Immature natural killer cell (primary cell): Measurements from ENCODE around the gene MSRB1. TPM values are rescaled to one million over a fixed set of nuclear protein-coding genes. Genes with fewer than 3 reads are reported as not detected.
"Not testable (repeated sequence)": the region's sequence is repeated elsewhere in the genome, so short reads cannot be mapped to it uniquely, and the experiment has no call there.

Source experiments
- DNase-seq, 3 donors: peaks; one replicate each; pipeline ENCODE4 v3.0.0; 2022; ENCODE audit warnings: mixed read lengths in 1 of 3
- H3K27ac Mint-ChIP-seq, 6 donors: one replicate each; pipeline ENCODE4 v1.8.0; 2020; ENCODE audit warnings: mixed read lengths in 6 of 6, mild to moderate bottlenecking in 5 of 6, inconsistent platforms in 4 of 6, moderate library complexity in 3 of 6
- H3K27me3 Mint-ChIP-seq, 3 donors: one replicate each; pipeline ENCODE4 v1.8.0; 2020 to 2021; ENCODE audit warnings: low read depth in 3 of 3, mild to moderate bottlenecking in 3 of 3, mixed read lengths in 3 of 3, moderate library complexity in 3 of 3, inconsistent platforms in 1 of 3
- H3K36me3 Mint-ChIP-seq, 3 donors: one replicate each; pipeline ENCODE4 v1.8.0; 2020; ENCODE audit warnings: mixed read lengths in 3 of 3, inconsistent platforms in 2 of 3, mild to moderate bottlenecking in 2 of 3
- H3K4me1 Mint-ChIP-seq, 2 donors: one replicate each; pipeline ENCODE4 v1.8.0; 2020; ENCODE audit warnings: inconsistent platforms in 2 of 2, mild to moderate bottlenecking in 2 of 2, mixed read lengths in 2 of 2, moderate library complexity in 1 of 2
- H3K4me3 Mint-ChIP-seq, 5 donors: one replicate each; pipeline ENCODE4 v1.8.0; 2020; ENCODE audit warnings: mild to moderate bottlenecking in 5 of 5, mixed read lengths in 5 of 5, inconsistent platforms in 3 of 5, moderate library complexity in 3 of 5
- H3K9me3 Mint-ChIP-seq, 6 donors: one replicate each; pipeline ENCODE4 v1.8.0; 2020; ENCODE audit warnings: mild to moderate bottlenecking in 6 of 6, mixed read lengths in 6 of 6, inconsistent platforms in 4 of 6, moderate library complexity in 3 of 6
- polyA plus RNA-seq, 3 donors: library from polyadenylated mRNA; unstranded; fragments of 300-500 nt; fragmentation: Illumina TruSeq; gene quantifications; one replicate each; pipeline ENCODE4 v1.2.3, GENCODE V29; 2021

The MSRB1 gene
- polyA plus RNA-seq, 3 donors from 2014 or later: 34.0 to 66.5 (median 47.0) TPM

GRCh38 chr16:1962161-1963153 lies 19.5 kb upstream of the MSRB1 start:
- Mint-ChIP-seq H3K4me3 (peak overlapping the region; percentile 48 to 94 (median 92)), H3K27ac (peak overlapping the region in 5 of 6 donors; percentile 40 to 89 (median 73)), H3K36me3 (peaks cover 8 to 13% (median 11%) of the 10 kb centered on the region in 3 donors), H3K27me3 (peaks cover 13 to 35% (median 16%) of the 10 kb centered on the region in 3 donors), H3K4me1 (peaks cover 37 to 52% of the 10 kb centered on the region in 2 donors)
- not testable (repeated sequence) for H3K9me3 Mint-ChIP-seq, DNase-seq

GRCh38 chr16:1961651-1962067 lies 18.7 kb upstream of the MSRB1 start:
- Mint-ChIP-seq H3K9me3 (no peaks in the 10 kb centered on the region), H3K4me3 (peak overlapping the region in 1 of 5 donors; percentile 10), H3K27ac (peak overlapping the region in 3 of 6 donors; percentile 40 to 69 (median 57)), H3K27me3 (peaks cover 13 to 35% (median 16%) of the 10 kb centered on the region in 3 donors), H3K4me1 (peaks cover 37 to 52% of the 10 kb centered on the region in 2 donors), H3K36me3 (peaks cover 8 to 13% (median 11%) of the 10 kb centered on the region in 3 donors)
- no peak for DNase-seq

- H3K4me3 Mint-ChIP-seq: peak overlapping the region; percentile 79 to 87 (median 85)
- H3K9me3 Mint-ChIP-seq: no peaks in the 10 kb centered on the region
- H3K27me3 Mint-ChIP-seq: peaks cover 13 to 35% (median 16%) of the 10 kb centered on the region in 3 donors
- peaks cover 37 to 51% of the 10 kb centered on the region in 2 donors for H3K4me1 Mint-ChIP-seq
- peak overlapping the region; percentile 40 to 82 (median 73) for H3K27ac Mint-ChIP-seq
- peaks cover 8 to 13% (median 11%) of the 10 kb centered on the region in 3 donors for H3K36me3 Mint-ChIP-seq
- no peak for DNase-seq
Observed at GRCh38 chr16:1960665-1961630, 17.9 kb upstream of the MSRB1 start.

DNA sequence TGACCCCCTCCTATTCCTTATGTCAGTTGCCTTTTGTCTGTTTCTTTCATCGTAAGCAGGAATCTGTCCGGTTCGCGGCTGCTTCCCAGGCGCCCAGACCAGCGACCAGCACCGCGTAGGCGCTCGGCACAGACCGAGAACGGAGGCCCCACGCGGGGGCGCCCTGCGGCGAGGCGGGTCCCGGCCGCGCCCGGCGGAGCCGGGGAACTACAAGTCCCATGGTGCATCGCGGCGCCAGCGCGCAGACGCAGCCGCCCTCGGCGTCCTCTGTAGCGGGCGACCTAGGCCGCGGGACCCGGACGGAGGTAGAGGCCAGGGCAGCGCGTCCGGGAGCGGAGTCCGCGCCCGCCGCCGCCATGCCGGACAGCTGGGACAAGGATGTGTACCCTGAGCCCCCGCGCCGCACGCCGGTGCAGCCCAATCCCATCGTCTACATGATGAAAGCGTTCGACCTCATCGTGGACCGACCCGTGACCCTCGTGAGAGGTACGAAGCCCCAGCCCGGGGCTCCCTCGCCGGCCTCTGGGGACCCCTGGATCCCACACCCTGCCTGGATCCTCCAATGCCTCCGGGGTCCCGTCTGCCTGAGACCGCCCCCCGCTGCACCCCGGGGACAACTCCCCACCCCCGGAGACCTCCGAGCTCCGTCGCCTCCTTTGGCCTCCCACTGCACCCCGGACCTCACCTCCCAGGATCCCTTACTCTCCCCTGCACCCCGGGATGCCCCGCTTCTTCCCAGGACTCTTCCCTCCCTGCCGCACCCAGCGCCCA lies 16.5 kb upstream of the MSRB1 start, which contains the start of gene NDUFB10:
TSS of gene NDUFB10 (plus strand) at position 270 of the 771 bp plus-strand sequence. CDS start at position 357, 87 bp downstream.
- Mint-ChIP-seq H3K9me3 (no peaks in the 10 kb centered on the region), H3K4me1 (peaks cover 25 to 37% of the 10 kb centered on the region in 2 donors), H3K36me3 (peaks cover 8 to 13% (median 11%) of the 10 kb centered on the region in 3 donors), H3K27me3 (peaks cover 8 to 30% (median 11%) of the 10 kb centered on the region in 3 donors), H3K27ac (peak within 1 kb of the TSS; percentile 43 to 82 (median 79)), H3K4me3 (peak within 1 kb of the TSS; percentile 79 to 87 (median 85))
- peak; percentile 86 to 87 (median 87) for DNase-seq

DNA sequence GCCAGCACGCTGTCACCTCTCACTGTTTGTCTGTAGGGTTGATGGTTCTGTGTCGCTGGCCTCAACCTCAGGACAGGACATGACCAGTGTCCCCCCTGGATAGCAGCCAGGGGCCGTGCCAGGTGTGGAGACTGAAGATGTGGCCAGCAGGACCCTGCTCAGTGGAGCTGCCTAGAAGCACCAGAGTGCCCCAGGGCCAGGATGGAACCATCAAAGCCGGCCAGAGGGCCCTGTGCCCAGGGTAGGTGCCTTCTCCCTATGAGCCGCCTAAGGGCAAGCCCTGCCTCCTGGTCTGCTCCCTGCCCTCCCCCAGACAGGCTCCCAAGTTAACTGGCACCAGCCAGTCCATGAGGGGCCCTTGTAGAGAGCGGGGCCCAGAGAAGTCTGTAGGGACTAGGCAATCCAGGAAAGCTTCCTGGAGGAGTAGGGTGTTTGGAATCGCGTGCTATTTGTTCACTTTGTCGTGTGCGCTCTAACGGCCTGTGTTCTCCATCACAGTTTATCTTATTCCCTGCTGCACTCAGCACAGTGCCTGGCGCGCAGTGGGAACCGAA lies 15.8 kb upstream of the MSRB1 start:
- peaks cover 8 to 12% (median 10%) of the 10 kb centered on the region in 3 donors for H3K36me3 Mint-ChIP-seq
- H3K9me3 Mint-ChIP-seq: no peaks in the 10 kb centered on the region
- no peak for DNase-seq

DNA sequence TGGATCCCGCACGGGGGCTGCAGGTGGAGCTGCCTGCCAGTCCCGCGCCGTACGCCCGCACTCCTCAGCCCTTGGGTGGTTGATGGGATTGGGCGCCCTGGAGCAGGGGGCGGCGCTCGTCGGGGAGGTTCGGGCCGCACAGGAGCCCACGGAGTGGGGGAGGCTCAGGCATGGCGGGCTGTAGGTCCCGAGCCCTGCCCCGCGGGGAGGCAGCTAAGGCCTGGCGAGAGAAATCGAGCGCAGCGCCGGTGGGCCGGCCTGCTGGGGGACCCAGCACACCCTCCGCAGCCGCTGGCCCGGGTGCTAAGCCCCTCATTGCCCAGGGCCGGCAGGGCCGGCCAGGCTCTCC lies 15.1 kb upstream of the MSRB1 start:
- not testable (repeated sequence) for DNase-seq, H3K27ac Mint-ChIP-seq, H3K9me3 Mint-ChIP-seq, H3K36me3 Mint-ChIP-seq, H3K4me3 Mint-ChIP-seq
- peaks cover 17 to 24% of the 10 kb centered on the region in 2 donors for H3K4me1 Mint-ChIP-seq
- H3K27me3 Mint-ChIP-seq: peaks cover 2 to 20% (median 5%) of the 10 kb centered on the region in 3 donors

More for the DNA sequence above, 15.8 kb upstream of the MSRB1 start:
- Mint-ChIP-seq H3K27ac (peak overlapping the region in 1 of 6 donors; percentile 59), H3K4me3 (peak overlapping the region; percentile 79 to 87 (median 85)), H3K27me3 (peaks cover 4 to 26% (median 6%) of the 10 kb centered on the region in 3 donors), H3K4me1 (peaks cover 20 to 31% of the 10 kb centered on the region in 2 donors)

GRCh38 chr16:1957434-1958142 lies 14.6 kb upstream of the MSRB1 start:
- not testable (repeated sequence) for H3K36me3 Mint-ChIP-seq, H3K9me3 Mint-ChIP-seq, H3K27ac Mint-ChIP-seq, H3K4me3 Mint-ChIP-seq, DNase-seq
- Mint-ChIP-seq H3K27me3 (peaks cover 2 to 20% (median 5%) of the 10 kb centered on the region in 3 donors), H3K4me1 (peaks cover 17 to 20% of the 10 kb centered on the region in 2 donors)

- Mint-ChIP-seq H3K27me3 (peaks cover 0 to 2% (median 2%) of the 10 kb centered on the region in 3 donors), H3K27ac (no peak overlapping the region)
Observed at GRCh38 chr16:1953734-1954133, 10.7 kb upstream of the MSRB1 start.

GRCh38 chr16:1950559-1950958 lies 7.6 kb upstream of the MSRB1 start:
- Mint-ChIP-seq H3K4me1 (no peaks in the 10 kb centered on the region), H3K4me3 (no peak overlapping the region), H3K9me3 (no peaks in the 10 kb centered on the region), H3K36me3 (no peaks in the 10 kb centered on the region), H3K27ac (no peak overlapping the region), H3K27me3 (peaks cover 2 to 3% (median 2%) of the 10 kb centered on the region in 3 donors)
- DNase-seq: no peak

More at GRCh38 chr16:1953734-1954133, 10.7 kb upstream of the MSRB1 start:
- Mint-ChIP-seq H3K9me3 (no peaks in the 10 kb centered on the region), H3K4me3 (no peak overlapping the region), H3K4me1 (no peaks in the 10 kb centered on the region), H3K36me3 (no peaks in the 10 kb centered on the region)
- DNase-seq: no peak

GRCh38 chr16:1950047-1950446 lies 7.0 kb upstream of the MSRB1 start:
- Mint-ChIP-seq H3K4me3 (no peak overlapping the region), H3K27ac (no peak overlapping the region), H3K36me3 (no peaks in the 10 kb centered on the region), H3K4me1 (no peaks in the 10 kb centered on the region), H3K27me3 (peaks cover 2 to 3% (median 2%) of the 10 kb centered on the region in 3 donors), H3K9me3 (no peaks in the 10 kb centered on the region)
- no peak for DNase-seq

DNA sequence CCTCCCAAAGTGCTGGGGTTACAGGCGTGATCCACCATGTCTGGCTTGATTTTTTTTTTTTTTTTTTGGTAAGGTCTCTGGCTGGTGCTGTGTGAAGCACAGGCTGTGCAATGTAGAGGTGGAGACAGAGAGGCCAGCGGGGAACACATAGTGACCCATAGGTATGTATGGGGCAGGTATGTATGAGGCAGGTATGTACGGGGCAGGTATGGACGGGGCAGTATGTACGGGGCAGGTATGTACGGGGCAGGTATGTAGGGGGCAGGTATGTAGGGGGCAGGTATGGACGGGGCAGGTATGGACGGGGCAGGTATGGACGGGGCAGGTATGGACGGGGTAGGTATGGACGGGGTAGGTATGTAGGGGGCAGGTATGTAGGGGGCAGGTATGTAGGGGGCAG lies 6.5 kb upstream of the MSRB1 start:
- Mint-ChIP-seq H3K27ac (no peak overlapping the region), H3K4me3 (no peak overlapping the region), H3K27me3 (peaks cover 2 to 3% (median 3%) of the 10 kb centered on the region in 3 donors), H3K9me3 (no peaks in the 10 kb centered on the region), H3K36me3 (no peaks in the 10 kb centered on the region), H3K4me1 (peaks cover 0 to 4% of the 10 kb centered on the region in 2 donors)
- DNase-seq: no peak

- Mint-ChIP-seq H3K4me1 (peaks cover 9 to 14% of the 10 kb centered on the region in 2 donors), H3K36me3 (no peaks in the 10 kb centered on the region), H3K9me3 (no peaks in the 10 kb centered on the region), H3K27ac (no peak overlapping the region), H3K27me3 (peaks cover 0 to 9% (median 3%) of the 10 kb centered on the region in 3 donors), H3K4me3 (no peak overlapping the region)
- no peak for DNase-seq
Observed at GRCh38 chr16:1947369-1947670, 4.3 kb upstream of the MSRB1 start.
